ENCODE data around the gene DIDO1.

The DIDO1 gene

DNA sequence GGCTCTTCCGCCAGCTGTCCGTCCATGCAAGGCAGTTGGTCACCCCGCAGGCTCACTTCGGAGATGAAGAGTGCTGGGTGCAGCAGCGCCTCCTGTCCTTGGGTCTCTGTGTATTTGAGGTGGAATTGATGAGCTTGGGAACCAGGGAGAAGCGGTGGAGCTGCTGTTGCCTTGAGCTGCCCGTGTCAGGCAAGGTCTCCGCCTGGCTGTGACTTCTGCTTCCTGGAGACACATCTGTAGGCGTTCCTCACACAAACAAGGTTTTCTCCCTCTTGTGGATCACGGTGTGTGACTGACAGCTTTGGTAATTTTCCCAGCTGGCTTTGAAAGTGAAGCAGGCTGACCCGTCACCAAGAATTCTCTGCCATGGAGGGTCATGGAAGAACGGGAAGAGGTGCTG, 23.7 kb upstream of the DIDO1 start:
- DNase-seq: no peak

DNA sequence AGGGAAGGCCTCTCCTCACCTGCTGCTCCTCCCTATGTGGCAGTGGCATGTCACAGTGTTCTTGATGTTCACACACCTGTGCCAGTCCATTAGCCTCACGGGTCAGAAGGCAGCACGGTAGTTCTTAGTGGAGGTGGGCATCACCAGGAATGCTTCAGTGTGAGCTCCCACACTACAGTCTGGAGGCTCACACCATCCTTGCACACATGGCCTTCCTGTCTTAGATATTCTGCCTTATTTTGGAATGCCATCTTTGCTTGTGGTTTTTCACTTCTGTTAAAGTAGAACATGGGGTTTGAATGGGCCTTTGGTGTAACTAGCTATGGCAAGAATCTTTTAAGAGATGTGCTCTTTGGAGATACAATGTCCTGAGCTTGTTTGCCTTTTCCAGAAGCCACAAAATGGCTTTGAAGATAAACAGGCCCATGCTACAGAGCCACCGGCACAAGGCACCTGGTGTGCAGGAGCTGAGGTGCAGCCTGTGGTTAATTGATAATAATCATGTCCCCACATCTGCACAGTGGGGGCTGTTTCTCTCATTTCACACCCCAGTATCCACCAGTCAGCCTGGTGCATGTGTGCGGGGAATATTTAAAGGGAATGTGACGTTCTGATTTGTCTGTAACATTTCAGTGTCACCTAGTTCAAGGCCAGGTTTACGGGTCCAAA, 23.0 kb upstream of the DIDO1 start:
- DNase-seq: no peak

DNA sequence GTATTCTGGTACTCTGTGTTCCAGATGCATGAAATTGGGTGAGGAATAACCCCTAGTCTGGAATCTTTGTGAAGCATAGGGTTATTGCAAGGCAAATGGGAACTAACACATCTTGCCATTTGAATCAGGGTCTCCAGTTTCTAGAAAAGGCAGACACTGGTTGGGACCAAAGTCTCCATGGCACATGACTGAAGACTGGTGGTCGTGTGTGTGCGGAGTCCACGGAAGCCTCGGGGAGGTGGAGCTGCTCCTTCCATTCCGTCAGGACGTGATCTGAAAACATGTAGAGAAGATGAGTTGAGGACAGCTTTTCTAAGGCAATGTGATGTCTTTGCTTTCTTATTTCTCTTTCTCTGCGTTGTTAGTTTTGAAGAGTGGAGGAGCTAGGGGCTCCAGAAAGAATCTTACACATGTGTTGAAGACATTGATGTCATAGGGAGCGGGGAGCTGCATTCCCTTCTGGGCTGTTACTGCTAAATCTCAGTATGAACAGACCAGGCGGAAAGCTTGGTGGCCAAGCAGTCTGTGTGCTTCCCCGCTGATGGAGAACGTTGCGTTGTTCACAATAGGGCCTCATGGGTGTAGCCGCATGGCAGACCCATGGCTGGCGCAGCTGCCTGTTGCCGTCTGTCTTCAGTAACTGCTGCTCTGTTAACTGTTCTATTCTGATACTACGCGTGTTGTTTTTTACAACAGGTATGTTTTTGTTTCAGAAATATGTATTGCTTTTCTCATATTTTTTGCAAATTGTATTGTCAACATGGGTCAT, 21.4 kb upstream of the DIDO1 start:
- no peak for DNase-seq

DNA sequence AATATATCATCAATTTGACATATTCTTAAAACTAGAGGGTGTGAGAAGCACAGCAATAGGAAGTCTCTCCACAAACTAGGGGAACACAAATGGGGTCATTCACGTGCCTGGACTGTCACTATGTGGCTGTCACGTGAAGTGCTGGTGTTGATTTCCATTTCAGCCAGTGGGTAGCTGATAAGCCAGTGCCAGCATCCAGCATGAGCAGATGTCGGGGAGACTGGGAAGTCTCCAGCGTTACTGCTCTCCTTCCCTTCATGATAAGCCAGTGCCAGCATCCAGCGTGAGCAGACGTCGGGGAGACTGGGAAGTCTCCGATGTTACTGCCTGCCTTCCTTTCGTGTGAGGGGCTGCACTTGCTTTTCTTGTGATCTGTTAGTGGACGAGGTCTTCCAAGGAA, 20.6 kb upstream of the DIDO1 start:
- no peak for DNase-seq

DNA sequence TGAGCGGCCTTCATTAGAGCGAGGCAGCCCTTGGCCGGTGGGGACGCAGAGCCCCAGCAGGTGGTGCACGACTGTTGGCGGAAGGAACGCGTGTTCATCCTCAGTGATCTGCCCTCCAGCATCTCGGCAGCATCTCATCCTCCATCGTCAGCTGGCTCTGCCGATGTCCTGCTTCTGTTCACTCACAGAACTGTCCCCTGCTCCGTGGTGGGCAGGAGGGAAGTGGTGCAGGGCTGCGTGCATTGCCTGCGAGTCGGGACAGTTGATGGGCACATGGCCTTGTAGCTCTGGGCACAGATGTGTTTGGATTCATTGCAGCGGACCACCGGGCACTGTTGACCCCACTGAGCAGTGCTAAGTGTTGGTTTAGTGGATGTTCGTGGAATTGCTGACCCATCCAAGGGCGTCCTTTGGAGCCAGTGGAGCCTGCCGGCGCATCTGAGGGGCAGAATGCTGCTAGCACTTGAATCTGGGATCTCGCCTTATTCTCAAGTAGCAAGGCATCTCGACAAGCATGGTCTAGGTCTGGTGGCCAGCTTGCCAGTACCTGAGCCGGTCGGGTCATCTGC, 19.6 kb upstream of the DIDO1 start:
- DNase-seq: no peak

DNA sequence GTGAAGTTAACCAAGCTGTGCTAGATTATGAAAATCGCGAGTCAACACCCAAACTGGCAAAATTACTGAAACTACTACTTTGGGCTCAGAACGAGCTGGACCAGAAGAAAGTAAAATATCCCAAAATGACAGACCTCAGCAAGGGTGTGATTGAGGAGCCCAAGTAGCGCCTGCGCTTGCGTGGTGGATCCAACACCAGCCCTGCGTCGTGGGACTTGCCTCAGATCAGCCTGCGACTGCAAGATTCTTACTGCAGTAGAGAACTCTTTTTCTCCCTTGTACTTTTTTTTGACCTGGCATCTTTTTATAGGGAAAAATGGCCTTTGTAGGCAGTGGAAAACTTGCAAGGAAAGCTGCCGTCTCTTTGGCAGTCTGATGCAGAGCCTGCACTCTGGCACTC, 18.4 kb upstream of the DIDO1 start:
- no peak for DNase-seq

DNA sequence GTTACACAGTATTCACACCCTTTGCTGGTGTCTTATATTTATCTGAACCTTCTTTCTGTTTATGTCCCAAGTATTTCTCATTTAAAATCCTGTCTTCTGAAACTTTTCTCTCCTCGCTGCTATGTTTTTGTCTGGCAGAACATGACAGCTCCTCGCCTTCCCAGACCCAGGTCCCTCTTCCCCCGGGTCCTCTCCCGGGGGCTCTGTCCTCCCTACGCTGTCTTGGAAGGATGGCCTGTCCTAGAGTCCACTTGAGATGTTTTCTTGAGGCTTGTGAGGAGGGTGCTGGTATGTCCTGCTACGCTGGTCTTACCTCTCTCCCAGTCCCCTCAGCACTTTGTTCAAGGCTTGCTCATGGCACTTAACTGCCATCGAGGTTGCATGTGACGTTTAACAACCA, 17.9 kb upstream of the DIDO1 start:
- no peak for DNase-seq

DNA sequence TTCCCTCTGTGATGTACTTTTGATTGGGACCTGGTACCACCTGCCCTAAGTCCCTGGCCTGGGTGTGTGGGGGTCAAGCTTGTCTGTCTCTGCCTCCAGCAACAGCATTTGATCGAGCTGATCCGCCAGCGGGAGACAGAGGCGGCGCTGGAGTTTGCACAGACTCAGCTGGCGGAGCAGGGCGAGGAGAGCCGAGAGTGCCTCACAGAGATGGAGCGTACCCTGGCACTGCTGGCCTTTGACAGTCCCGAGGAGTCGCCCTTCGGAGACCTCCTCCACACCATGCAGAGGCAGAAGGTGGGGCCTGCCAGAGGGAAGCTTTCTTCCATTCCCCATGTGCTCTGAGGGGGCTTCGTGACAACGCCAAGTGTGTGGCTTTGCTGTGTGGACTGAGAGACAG, 17.1 kb upstream of the DIDO1 start:
- no peak for DNase-seq

DNA sequence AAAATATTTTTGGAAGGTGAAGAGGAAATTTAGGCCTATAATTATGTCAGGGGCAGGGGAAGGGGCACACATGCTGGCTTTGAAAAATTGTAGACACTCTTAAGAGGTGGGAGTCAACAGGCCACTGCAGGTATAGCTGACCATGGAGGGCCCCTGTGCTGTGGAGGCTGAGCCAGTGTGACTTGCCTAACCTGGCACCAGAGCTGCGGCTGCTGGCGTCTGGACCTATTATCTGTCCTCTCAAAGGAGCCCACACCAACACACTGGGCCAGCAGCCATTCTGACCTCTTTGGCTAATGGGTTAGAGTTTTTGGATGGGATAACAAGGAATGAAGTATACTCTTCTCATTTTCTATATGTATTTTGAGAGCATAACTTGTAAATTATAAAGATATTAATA, 16.2 kb upstream of the DIDO1 start:
- no peak for DNase-seq

DNA sequence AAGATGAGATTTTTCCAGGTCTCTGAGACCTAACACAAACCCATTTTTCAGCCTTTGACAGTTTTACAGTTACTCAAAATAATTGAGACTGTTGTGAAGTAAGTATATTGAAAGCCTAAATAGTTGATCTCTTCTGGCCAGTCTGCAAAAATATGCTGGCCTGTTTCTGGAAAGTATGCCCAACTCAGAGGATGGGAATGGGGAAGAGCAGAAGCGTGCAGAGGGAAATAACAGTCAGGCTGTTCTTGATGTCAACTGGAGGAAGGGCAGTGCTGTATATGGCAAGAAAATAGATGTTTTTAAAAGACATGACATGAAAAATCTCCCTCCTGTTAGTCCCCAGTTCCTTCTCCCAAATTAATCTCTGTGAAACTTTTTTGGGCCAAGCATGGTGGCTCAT, 15.5 kb upstream of the DIDO1 start:
- no peak for DNase-seq

DNA sequence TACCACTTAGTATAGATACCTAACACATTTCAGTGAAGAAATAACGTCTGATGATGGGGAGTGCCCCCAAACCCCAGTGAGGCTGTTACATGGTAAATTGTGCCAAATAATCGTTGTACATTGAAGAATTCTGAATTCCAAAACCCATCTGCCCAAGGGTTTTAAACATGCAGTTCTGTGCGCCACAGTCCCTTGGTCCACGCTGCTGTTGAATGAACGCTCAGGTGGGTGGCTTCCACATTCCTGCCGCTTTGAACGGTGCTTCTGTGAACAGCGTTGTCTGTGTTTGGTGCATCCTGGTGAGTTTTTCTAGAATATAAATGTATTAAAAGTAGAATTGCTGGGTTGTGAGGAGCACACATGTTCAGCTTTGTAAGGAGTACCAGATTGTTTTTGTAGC, 14.6 kb upstream of the DIDO1 start:
- no peak for DNase-seq

DNA sequence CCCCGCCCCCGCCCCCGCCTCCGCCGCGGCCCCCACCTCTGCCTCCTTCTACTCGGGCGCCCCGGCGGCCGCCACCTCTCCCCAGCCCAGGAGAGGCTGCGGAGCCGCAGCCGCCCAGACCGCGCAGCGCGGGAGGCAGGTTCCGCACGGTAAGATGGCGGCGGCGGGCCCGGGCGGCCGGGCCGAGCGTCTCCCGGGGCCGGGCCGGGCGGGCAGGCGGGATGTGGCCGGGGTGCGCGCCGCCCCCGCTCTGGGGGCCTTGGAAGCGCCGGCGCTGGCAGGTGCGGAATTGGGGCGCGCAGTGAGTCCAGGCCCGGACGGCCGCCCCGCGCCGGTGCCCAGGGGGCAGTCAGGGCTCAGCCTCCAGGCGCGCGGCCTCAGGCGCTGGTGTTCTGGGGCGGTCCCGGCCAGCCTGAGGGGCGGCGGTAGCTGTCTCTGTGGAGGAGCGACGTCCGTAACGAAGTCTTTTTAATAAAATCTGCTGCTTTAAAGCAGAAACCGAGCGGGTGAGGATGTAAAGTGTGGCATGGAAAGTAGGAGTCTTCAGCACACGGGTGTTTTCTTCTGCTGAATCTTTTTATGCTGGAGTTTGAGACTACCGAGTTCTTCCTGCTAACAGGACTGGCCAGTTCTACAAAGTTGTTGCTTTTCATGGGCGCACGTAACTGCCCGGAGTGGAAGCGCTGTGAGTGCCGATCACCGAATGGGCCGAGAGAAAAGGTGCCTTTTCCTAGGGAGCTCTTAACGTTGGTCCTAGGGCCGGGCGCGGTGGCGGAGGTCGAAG, 12.0 kb upstream of the DIDO1 start, which contains the start of gene GID8:
GID8 (plus strand) TSS at position 43 of the 784 bp plus-strand sequence. CDS start 3,356 bp downstream, outside the sequence.
- peak; percentile 61 for DNase-seq

DNA sequence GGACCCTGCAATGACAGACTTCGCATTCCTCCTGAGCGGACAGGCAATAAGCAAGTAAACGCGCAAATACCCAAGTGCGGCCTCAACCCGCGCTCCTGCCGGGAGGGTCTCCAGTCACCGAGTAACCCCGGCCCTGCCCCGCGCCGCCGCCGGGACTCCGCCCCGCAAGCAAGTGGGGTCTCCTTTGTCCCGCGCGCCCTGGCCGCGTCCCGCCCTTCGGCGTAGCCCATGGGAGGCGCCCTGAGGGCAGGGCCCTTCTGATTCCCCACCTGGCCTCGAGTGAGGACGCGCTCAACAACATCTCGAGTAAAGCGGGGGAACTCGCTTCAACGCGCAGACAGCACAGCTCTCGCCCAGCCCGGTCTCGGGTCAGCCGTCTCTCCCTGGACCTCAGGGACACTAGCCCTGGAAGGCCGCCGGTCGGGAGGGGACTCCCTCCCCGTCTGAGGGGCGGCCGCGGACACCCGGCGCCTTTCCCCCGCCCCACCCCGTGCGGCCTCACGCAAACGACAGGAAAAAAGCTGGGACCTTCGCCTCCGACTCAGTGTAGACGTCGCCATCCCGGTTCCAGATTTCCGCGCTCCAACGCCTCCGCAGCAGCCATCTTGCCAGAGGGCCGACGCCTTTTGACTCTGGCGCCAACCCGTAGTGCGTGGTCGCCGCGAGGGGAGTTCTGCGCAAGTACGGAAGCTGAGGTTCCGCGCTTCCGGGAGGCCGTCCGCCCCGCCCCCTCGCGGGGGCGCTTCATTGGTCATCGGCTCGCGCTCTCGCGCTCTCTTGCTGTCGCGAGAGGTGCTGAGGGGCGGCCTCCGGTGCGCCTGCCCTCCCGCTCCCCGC, 11.2 kb upstream of the DIDO1 start:
- DNase-seq: peak; percentile 98

DNA sequence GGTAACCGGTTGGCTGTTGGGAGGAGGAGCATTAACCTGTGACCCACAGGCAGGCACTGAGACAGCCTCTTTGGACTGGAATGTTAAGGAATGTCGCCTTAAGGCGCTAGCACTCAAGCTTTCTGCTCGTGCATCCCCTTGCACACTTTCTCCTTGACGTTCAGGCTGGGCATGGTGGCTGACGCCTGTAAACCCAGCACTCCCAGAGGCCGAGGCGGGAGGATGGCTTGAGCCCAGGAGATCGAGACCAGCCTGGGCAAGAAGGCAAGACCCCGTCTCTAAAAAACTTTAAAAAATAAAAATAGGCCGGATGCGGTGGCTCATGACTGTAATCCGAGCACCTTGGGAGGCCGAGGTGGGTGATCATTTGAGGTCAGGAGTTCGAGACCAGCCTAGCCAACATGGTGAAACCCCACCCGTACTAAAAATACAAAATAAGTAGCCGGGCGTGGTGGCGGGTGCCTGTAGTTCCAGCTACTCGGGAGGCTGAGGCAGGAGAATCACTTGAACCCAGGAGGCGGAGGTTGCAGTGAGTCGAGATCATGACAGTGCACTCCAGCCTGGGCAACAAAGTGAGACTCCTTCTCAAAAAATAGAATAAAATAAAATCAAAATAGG, 9.8 kb upstream of the DIDO1 start:
- no peak for DNase-seq

DNA sequence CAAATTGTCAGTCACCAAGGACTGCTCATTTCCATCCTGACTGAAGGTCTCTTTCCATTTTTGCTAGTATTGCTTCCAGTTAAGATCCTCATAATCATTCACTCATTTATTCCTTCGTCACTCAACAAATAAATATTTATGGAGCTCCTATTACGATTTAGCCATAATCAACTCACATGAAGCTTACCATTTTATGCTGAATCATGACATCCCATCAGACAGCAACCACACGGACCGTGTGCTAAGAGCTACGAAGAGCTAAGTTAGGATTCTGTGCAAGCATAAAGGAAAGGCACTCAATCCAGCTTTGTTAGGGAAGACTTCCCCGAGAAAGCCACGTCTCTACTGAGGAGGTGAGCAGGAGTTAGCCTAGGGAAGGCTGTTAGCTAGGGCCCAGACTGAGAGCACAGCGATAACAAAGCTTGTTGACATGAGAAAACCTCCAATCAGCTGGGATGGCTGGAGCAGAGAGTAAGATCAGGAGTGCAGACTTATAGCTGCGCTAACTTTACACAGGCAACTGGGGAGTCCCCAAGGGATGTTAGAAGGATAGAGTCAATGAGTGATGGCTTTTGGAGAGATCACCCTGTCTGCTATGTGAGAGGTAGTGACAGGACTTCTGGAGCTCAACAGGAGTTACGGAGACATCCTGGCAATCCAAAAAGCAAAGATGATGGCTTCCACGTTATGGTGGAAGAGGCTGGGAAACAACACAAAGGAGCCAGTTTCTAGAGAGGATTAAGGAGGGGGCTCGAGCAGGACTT, 9.1 kb upstream of the DIDO1 start:
- no peak for DNase-seq

DNA sequence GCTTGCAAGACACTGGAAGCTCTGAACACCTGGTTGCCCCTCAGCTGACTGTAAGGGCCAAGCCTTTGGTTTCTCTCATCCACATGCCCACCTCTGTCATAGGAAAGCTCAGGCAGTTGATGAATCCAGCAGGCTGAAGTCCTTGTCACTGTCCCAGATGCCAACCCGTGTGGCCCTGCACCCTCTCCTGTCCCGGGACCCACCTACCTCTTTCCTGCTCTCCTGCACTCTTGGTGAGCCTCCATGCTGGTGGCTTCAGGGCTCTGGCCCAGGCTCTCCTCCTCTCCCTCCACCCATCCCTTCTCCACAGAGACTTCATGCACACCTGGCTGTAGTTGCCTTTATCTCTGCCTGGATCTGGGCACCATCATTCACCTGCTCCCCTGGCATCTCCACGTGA, 7.7 kb upstream of the DIDO1 start:
- DNase-seq: no peak

DNA sequence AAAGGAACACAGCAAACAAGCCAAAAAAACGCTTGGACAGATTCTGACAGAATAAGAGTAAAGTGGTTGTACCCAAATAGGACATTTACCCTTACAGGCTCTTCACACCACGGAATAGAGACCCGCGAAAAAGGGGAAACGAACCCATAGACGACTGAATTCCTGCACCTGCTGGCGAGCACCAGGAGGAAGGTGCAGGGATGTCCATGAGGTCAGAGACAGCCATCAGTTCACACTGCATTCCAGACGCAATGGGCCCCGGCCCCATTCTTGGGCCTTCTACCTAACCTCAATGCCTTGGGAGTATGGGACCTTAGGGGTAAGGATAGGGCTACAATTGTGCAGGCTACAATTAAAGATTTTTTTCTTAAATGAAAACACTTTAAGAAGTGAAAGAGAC, 5.2 kb upstream of the DIDO1 start:
- no peak for DNase-seq

DNA sequence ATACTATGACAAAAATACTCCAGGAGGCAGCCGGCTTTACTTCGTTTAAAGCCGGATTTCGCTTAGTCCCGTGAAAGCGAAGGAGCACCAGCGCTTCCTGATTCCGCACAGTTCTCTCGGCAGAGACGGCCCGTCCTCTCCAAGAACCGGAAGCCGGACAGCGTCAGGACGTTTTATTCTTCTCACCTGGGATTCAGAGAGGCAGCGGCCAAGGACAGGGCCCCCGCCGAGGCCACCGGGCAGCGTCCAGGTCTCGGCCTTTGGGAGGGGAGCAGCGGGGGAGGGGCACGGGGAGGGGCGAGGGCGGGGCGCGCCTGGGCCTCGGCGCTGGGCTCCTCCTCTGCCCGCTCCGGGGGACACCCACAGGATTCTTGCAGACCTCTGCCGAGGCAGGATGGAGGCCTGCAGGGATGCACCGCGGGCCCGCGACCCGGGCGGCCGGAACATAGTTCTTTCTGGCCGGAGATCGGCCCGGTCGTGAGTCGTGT, 2.8 kb upstream of the DIDO1 start:
- DNase-seq: no peak

DNA sequence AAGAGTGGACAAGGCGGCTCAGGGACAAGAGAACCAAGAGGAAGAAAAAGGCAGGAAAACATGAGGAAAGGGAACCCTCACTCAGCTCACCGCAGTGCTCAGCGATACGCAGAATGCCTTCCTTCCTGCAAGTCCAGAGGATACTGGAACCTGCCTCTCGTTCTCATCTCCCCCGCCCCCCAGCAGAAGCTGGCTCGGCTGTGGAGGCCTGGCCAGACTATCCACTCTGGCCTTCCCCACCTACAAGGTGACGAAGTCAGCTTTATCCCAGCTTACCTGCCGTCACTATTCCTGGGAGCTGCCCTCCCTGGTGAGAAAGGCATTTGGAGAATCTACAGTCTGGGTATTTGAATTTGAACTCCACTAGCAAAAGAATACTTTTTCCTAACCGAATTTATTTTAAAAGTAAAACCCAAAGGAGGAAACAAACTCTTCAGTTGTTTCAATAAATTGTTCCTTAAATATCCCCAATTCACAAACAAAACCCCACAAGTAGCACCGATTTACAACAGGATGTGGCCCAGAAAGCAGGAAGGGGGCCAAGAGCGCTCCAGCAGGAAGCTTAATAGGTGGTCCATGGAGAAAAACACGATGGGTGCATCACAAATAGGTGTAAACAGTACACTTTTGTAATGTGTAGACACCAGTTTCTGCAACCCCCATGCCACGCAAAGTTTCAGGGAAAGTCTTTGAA, 2.1 kb upstream of the DIDO1 start:
- no peak for DNase-seq

DNA sequence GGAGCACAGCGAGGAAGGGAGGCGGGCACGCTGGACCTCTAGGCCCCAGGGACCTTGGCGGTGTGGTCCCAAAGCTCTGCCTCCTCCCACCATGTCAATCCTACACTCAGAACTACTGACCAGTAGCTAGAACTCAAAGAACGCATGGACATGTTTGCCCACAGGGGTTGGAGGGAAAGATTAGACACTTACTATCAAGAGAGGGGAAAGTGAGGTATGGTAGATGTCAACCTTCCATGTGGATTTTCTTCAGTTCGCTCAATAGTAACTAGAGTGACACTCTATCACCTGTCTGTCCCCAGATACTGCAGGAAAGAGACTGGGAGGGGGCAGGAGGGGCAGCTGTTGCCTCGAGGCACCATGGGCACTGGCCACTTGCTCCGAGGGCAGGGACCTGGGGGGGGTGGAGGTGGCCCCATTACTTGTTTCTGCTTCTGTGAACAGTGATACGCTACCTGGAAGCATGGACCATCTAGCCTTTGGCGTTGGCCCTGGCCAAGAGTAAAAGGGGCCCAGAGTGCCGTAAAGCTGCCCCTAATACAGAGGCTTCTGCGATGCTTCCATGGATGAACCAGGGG, 912 bp upstream of the DIDO1 start:
- no peak for DNase-seq
